ENCODE results near the gene KBTBD4.

- TF ChIP-seq CTCF (conservative IDR thresholded peaks at IDR 0.05; ENCODE audit: low read depth, low read length): no peak
- no peak for TF ChIP-seq EZH2 (IDR thresholded peaks at IDR 0.05; ENCODE audit: borderline replicate concordance, low read depth, low read length, poor library complexity, severe bottlenecking)
Measured at GRCh38 chr11:47531666-47532065, 47.1 kb downstream of the KBTBD4 start.

Measured in A673 (cell line).